UCSD-AML1 (cell line): Measurements from ENCODE around the gene PRELP.

Experiments
- DNase-seq: peaks from one replicate; lab custom pipeline; 2025; ENCODE audit not compliant: unreplicated experiment; lab: John Stamatoyannopoulos, UW

PRELP gene

GRCh38 chr1:203476216-203476814, 709 bp downstream of the PRELP start:
- no peak for DNase-seq

- no peak for DNase-seq
These were observed 2.1 kb downstream of the PRELP start for GRCh38 chr1:203477748-203478147.

GRCh38 chr1:203478231-203478630, 2.6 kb downstream of the PRELP start:
- no peak for DNase-seq

GRCh38 chr1:203478986-203479385, 3.4 kb downstream of the PRELP start:
- no peak for DNase-seq

- no peak for DNase-seq
These were observed 4.0 kb downstream of the PRELP start for GRCh38 chr1:203479646-203480045.

GRCh38 chr1:203480084-203480483, 4.5 kb downstream of the PRELP start:
- no peak for DNase-seq

GRCh38 chr1:203480525-203481084, 5.0 kb downstream of the PRELP start:
- DNase-seq: no peak

GRCh38 chr1:203481196-203481595, 5.6 kb downstream of the PRELP start:
- no peak for DNase-seq

- no peak for DNase-seq
These were observed 11.2 kb downstream of the PRELP start for GRCh38 chr1:203486618-203487370.

GRCh38 chr1:203488539-203488938, 12.9 kb downstream of the PRELP start:
- no peak for DNase-seq

- DNase-seq: no peak
These were observed 15.0 kb downstream of the PRELP start for GRCh38 chr1:203490607-203491006.

- DNase-seq: no peak
These were observed 16.1 kb downstream of the PRELP start for GRCh38 chr1:203491664-203492063.

GRCh38 chr1:203492082-203492747, 16.6 kb downstream of the PRELP start:
- no peak for DNase-seq

- DNase-seq: no peak
These were observed 17.1 kb downstream of the PRELP start for GRCh38 chr1:203492748-203493130.

- no peak for DNase-seq
These were observed 18.3 kb downstream of the PRELP start, which contains the start of gene OPTC for GRCh38 chr1:203493901-203494300. Gene OPTC (plus strand): TSS chr1:203494153. CDS start chr1:203496006, 1,853 bp downstream.

GRCh38 chr1:203495845-203496244, 20.2 kb downstream of the PRELP start:
- no peak for DNase-seq

- DNase-seq: no peak
These were observed 21.7 kb downstream of the PRELP start for GRCh38 chr1:203497269-203497777.

GRCh38 chr1:203499643-203500278, 24.2 kb downstream of the PRELP start:
- no peak for DNase-seq

GRCh38 chr1:203500279-203500678, 24.7 kb downstream of the PRELP start:
- no peak for DNase-seq

GRCh38 chr1:203503836-203504235, 28.2 kb downstream of the PRELP start:
- DNase-seq: no peak
